ENCODE measurements around the gene BPIFB4.

GRCh38 chr20:33032555-33032954 lies 46.9 kb upstream of the BPIFB4 start:
- TF ChIP-seq CTCF (conservative IDR thresholded peaks at IDR 0.05), result no peak
- no peak for TF ChIP-seq ZFX (IDR thresholded peaks at IDR 0.05)
